Measurements from ENCODE around the gene LHX3.

Gene LHX3

GRCh38 chr9:136192289-136193126 is 12.4 kb downstream of the LHX3 start:
- DNase-seq (ENCODE audit: low spot score), result no peak

GRCh38 chr9:136191960-136192286 is 13.0 kb downstream of the LHX3 start:
- no peak for DNase-seq (ENCODE audit: low spot score)

GRCh38 chr9:136191099-136191959 is 13.6 kb downstream of the LHX3 start:
- DNase-seq (ENCODE audit: low spot score), result no peak

- no peak for DNase-seq (ENCODE audit: low spot score)
Measured at GRCh38 chr9:136190656-136191055, 14.3 kb downstream of the LHX3 start.

- DNase-seq (ENCODE audit: low spot score), result no peak
Measured at GRCh38 chr9:136190237-136190601, 14.7 kb downstream of the LHX3 start.

GRCh38 chr9:136189394-136190236 is 15.3 kb downstream of the LHX3 start:
- no peak for DNase-seq (ENCODE audit: low spot score)

GRCh38 chr9:136187683-136188586 is 17.0 kb downstream of the LHX3 start:
- DNase-seq (ENCODE audit: low spot score), result no peak

- DNase-seq (ENCODE audit: low spot score), result no peak
Measured at GRCh38 chr9:136187197-136187596, 17.7 kb downstream of the LHX3 start.

- no peak for DNase-seq (ENCODE audit: low spot score)
Measured at GRCh38 chr9:136186386-136186785, 18.5 kb downstream of the LHX3 start.

GRCh38 chr9:136185596-136186366 is 19.1 kb downstream of the LHX3 start:
- no peak for DNase-seq (ENCODE audit: low spot score)

- DNase-seq (ENCODE audit: low spot score), result no peak
Measured at GRCh38 chr9:136185066-136185465, 19.9 kb downstream of the LHX3 start.

- no peak for DNase-seq (ENCODE audit: low spot score)
Measured at GRCh38 chr9:136182850-136183422, 22.0 kb downstream of the LHX3 start.

GRCh38 chr9:136182420-136182787 is 22.5 kb downstream of the LHX3 start:
- DNase-seq (ENCODE audit: low spot score), result no peak

GRCh38 chr9:136181784-136182419 is 23.0 kb downstream of the LHX3 start:
- no peak for DNase-seq (ENCODE audit: low spot score)

GRCh38 chr9:136180586-136180985 is 24.3 kb downstream of the LHX3 start:
- DNase-seq (ENCODE audit: low spot score), result no peak

- no peak for DNase-seq (ENCODE audit: low spot score)
Measured at GRCh38 chr9:136179761-136180160, 25.2 kb downstream of the LHX3 start.

- no peak for DNase-seq (ENCODE audit: low spot score)
Measured at GRCh38 chr9:136179101-136179616, 25.8 kb downstream of the LHX3 start.

- no peak for DNase-seq (ENCODE audit: low spot score)
Measured at GRCh38 chr9:136178773-136179075, 26.2 kb downstream of the LHX3 start.

- no peak for DNase-seq (ENCODE audit: low spot score)
Measured at GRCh38 chr9:136178061-136178772, 26.7 kb downstream of the LHX3 start.

Measured in AG08395 (cell line).